Myometrial cell (primary cell): ENCODE results near the gene CIP2A. TPM values are rescaled to one million over a fixed set of nuclear protein-coding genes. Genes with fewer than 3 reads are reported as not detected.

Experiments used
- total RNA-seq: library from RNA; depleted of rRNA; stranded (reverse); fragments of >200 nt; gene quantifications from 2 replicates; pipeline ENCODE4 v1.2.3, GENCODE V29; 2015

The CIP2A gene
- total RNA-seq: 21.8 and 22.2 TPM in 2 replicates

GRCh38 chr3:108589081-108589997 is at the start of gene CIP2A, which contains the start of gene DZIP3:
Gene CIP2A, minus strand, starts transcription at chr3:108589438. Its CDS starts 63 bp downstream, at chr3:108589375.
Gene DZIP3, plus strand, starts transcription at chr3:108589722. Its CDS starts 15,685 bp downstream, at chr3:108605407.

GRCh38 chr3:108510496-108510895 is 78.7 kb downstream of the CIP2A start, which contains the start of gene MYH15:
Gene MYH15, minus strand, starts transcription at chr3:108510596. Its CDS starts 66 bp downstream, at chr3:108510530.

Other genes with a start within 250 kb of the CIP2A start
- not detected in 2 replicates for gene MYH15, start 78.8 kb downstream of the CIP2A start, total RNA-seq
- gene DZIP3, start 284 bp upstream of the CIP2A start, total RNA-seq: 9.8 and 12.8 TPM in 2 replicates
- not detected in 2 replicates for gene RETNLB, start 168.0 kb upstream of the CIP2A start, total RNA-seq
- not detected in 2 replicates for gene TRAT1, start 233.3 kb upstream of the CIP2A start, total RNA-seq